Measurements from ENCODE around the gene SPATA9.

SPATA9 gene

DNA sequence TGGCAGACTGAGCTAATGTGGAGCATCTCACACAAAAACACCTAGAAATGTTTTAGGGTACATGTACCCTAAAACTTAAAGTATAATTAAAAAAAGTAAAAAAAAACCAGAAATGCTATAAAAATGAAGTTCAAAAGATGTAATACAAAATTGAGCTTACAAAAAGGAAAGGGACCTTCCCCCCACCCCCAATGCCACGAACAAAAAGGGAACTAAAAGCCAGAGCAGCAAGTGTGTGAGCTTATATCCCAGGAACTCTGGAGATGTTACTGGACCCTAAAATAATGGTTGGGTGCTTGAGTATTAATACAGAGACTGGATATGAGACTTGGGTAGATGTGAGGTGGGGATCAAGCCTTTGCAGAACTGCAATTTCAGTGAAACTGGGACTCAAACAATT lies 11.0 kb downstream of the SPATA9 start:
- TF ChIP-seq, protein P1, sequence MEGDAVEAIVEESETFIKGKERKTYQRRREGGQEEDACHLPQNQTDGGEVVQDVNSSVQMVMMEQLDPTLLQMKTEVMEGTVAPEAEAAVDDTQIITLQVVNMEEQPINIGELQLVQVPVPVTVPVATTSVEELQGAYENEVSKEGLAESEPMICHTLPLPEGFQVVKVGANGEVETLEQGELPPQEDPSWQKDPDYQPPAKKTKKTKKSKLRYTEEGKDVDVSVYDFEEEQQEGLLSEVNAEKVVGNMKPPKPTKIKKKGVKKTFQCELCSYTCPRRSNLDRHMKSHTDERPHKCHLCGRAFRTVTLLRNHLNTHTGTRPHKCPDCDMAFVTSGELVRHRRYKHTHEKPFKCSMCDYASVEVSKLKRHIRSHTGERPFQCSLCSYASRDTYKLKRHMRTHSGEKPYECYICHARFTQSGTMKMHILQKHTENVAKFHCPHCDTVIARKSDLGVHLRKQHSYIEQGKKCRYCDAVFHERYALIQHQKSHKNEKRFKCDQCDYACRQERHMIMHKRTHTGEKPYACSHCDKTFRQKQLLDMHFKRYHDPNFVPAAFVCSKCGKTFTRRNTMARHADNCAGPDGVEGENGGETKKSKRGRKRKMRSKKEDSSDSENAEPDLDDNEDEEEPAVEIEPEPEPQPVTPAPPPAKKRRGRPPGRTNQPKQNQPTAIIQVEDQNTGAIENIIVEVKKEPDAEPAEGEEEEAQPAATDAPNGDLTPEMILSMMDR (IDR thresholded peaks at IDR 0.05; ENCODE audit: insufficient read depth, low read depth, low read length, missing control alignments) = no peak
- DNase-seq (ENCODE audit: low read depth) = no peak
- H3K4me3 ChIP-seq (ENCODE audit: low read depth, low read length) = no peak overlapping the region

DNA sequence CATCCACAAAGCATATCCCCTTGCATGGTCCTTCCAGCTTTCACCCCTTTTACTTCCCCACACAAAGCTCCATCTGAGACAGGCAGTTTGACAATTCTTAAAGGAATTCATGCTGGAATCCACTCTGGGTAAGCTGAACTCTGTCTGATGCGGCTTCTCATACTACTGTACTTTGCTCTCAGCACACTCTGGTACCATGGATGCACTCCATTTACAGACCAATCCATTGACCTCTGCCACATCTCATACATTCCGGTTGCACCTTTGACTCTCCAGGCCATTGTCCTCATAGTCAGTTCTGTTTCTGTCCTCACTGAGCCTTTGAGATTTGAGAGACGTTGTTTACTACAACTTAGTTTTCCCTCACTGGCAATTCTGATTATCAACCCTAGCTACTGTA lies 12.2 kb downstream of the SPATA9 start:
- no peak overlapping the region for H3K4me3 ChIP-seq (ENCODE audit: low read depth, low read length)
- DNase-seq (ENCODE audit: low read depth) = no peak
- TF ChIP-seq, protein P1 (IDR thresholded peaks at IDR 0.05; ENCODE audit: insufficient read depth, low read depth, low read length, missing control alignments) = no peak

DNA sequence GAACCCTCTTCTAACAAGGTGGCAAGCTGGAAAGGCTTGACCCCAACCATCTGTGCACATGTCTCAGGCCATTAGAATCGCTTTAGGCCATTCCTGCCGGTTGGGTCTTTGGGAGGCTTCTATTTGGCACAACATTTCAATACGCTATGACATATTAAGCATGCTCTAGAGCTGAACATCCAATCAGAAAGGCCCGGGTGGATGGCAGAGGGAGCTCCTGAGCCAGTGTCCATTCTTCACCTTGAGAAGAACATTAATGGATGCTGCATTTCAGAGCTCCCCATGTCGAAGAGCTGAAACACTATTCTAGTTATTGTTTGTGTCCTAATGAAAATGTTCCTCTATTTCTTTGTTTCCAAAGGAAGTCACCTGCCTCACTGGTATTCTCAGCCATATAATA lies 12.8 kb downstream of the SPATA9 start:
- TF ChIP-seq, protein P1 (IDR thresholded peaks at IDR 0.05; ENCODE audit: insufficient read depth, low read depth, low read length, missing control alignments) = no peak
- DNase-seq (ENCODE audit: low read depth) = no peak
- H3K4me3 ChIP-seq (ENCODE audit: low read depth, low read length) = no peak overlapping the region

DNA sequence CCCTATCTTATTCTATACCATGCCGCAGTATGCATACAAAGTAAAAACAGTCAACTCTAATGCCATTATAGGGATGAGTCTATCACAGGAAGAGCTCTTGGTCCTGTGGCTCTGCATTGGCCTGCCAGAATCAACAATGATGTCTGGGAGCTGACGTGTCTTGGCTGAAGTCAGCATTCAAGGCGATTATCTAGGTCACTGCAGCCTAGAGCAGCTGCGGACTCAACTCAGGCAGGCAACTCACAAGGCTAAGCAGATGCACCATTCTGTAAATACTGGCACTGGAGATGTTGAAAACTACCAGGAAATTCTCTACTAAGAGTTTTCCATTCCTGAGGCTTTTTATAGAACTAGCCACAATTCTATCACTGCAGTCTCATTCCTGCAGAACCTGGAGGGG lies 13.3 kb downstream of the SPATA9 start:
- DNase-seq (ENCODE audit: low read depth) = no peak
- no peak overlapping the region for H3K4me3 ChIP-seq (ENCODE audit: low read depth, low read length)
- TF ChIP-seq, protein P1 (IDR thresholded peaks at IDR 0.05; ENCODE audit: insufficient read depth, low read depth, low read length, missing control alignments) = no peak

DNA sequence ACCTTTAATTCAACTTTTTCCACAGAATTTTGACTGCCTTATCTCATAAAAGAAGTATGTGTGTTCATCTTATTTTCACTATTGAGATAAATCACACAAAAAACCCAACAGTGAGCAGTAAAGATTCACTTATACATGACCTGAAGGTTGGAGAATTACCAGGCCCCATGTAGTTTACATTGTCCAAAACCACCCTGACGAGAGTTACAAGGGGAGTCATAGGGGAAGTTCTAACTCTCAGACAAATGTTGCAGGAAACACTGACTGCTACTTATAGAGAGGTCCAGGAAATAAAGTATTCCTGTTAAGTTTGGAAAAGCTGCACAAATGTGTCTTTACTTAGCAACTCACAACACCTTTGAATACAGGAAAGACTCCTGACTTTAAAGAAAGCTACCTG lies 14.1 kb downstream of the SPATA9 start:
- DNase-seq (ENCODE audit: low read depth) = no peak
- H3K4me3 ChIP-seq (ENCODE audit: low read depth, low read length) = no peak overlapping the region
- TF ChIP-seq, protein P1 (IDR thresholded peaks at IDR 0.05; ENCODE audit: insufficient read depth, low read depth, low read length, missing control alignments) = no peak

DNA sequence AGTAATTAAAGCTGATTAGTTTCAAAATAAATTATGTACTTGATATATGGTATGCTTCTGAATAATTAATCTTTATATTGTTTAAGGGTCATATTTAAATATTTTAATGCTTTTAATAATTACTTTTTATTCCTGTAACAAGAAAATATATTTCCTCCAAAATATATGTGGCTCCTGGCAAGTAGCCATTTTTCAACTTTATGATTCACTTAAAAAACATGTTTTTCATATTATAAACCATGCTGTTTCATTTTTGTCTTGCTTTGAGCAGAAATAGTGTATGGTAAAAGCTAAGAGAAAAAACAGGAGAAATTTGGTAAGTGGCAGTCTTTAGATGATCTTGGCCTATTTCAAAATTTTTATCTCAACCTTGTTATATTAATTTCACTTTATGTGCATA lies 14.6 kb downstream of the SPATA9 start:
- TF ChIP-seq, protein P1 (IDR thresholded peaks at IDR 0.05; ENCODE audit: insufficient read depth, low read depth, low read length, missing control alignments) = no peak
- DNase-seq (ENCODE audit: low read depth) = no peak
- no peak overlapping the region for H3K4me3 ChIP-seq (ENCODE audit: low read depth, low read length)

DNA sequence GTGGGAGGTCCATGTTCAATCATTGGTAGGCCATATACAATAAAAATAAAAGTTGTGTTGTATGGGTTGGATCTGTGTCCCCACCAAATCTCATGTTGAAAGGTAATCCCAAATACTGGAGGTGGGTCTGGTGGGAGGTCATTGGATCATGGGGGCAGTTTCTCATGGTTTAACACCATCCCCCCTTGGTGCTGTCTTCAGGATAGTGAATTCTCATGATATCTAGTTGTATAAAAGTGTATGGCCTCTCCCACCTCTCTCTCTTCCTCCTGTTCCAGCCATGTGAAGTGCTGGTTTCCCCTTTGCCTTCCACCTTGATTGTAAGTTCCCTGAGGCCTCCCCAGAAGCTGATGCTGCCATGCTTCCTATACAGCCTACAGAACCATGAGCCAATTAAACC lies 15.1 kb downstream of the SPATA9 start:
- no peak overlapping the region for H3K4me3 ChIP-seq (ENCODE audit: low read depth, low read length)
- no peak for DNase-seq (ENCODE audit: low read depth)
- TF ChIP-seq, protein P1 (IDR thresholded peaks at IDR 0.05; ENCODE audit: insufficient read depth, low read depth, low read length, missing control alignments) = no peak
